Lung microvascular endothelial cell (primary cell): ENCODE data around the gene EYA2. TPM values are rescaled to one million over a fixed set of nuclear protein-coding genes. Genes with fewer than 3 reads are reported as not detected.

ENCODE experiments used
- DNase-seq, 2 donors: peaks; one replicate each; pipeline versions ENCODE4 v3.0.0 to v3.0.0-alpha.2; 2010; ENCODE audit warnings: low read depth in 2 of 2
- total RNA-seq: library from RNA; depleted of rRNA; stranded (reverse); fragments of >200 nt; gene quantifications from 2 replicates; pipeline ENCODE4 v1.2.1, GENCODE V29; 2014

EYA2 gene
- total RNA-seq, 1 donor from 2014 or later: not detected

GRCh38 chr20:46999801-47000465 is 105.3 kb downstream of the EYA2 start:
- no peak for DNase-seq

DNA sequence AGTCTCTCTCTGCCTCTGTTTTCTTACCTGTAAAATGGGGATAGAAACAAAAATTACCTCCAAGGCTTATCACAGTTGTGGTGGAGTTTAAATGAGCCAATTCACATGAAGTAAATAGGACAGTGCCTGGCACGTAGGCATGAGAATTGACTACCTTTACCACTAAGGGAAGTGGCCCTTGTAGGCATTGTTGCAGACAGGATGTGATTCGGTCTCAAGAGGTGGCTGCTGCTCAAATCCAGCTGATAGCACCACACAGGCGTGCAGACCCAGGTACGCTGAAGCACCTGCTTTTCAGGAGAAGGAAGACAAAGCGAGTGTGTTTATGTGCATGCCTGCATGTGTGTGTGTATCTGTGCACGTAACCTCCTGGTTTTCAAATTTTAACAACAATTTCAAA is 108.6 kb downstream of the EYA2 start:
- no peak for DNase-seq

- no peak for DNase-seq
Measured at GRCh38 chr20:47004179-47004578, 109.5 kb downstream of the EYA2 start.

DNA sequence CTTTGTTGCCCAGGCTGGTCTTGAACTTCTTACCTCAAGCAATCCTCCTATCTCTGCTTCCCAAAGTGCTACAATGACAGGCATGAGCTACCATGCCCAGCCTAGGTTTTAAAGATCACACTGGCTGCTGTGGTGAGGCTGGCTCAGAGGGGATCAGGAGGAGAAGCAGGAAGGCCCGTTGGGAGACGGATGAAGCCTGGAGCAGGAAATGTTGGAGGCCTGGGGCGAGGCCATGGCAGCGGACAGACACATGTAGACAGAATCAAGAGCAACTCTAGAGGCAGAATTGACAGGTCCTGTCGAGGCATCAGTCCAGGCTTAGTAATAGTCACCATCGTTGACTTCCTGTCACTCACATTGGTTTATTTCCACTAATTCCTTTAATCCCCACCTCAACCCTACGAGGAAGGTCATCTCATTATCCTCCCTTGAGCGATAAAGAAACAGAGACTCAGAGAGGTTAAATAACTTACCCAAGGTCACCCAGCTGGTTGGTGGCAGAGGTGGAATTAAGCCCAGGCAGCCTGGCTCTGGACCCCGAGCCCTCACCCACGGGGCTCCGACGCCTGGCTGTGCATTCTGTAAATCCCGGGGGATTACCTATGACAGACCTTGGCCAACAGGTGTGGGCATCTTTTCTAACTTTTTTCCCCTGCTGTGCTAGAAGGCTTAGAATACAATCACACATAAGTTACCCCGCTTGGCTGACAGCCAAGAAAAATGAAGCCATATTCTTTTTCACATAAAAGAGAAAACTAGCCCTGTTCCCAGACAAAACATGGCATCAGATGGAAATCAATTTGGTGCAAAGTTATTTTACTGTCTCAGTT is 113.4 kb downstream of the EYA2 start:
- no peak for DNase-seq

DNA sequence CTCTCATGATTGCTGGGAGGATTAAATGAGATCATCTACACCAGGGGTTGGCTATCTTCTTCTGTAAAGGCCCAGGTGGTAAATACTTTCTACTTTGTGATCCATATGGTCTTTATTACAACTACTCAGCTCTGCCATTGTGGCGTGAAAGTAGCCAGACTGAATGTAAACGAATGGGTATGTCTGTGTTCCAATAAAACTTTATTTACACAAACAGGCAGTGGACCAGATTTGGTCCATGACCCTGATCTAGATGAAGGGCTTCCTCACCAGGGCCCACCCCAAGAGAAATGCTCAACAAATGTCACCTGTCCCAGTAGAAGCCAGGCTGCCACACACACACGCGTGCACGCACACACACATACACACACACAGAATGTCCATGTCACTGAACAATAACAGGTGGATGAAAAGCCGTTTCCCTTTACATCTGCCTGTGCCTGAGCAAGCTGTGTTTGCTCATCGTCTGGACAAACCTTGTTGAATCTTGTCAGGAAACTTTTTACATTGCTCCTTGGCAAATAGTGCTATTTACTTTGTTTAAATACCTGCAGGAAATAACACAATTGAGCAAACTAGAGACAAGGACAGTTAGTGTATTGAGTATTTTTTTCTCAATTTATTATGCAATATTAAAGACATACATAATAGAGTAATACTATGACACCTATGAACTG is 114.3 kb downstream of the EYA2 start:
- no peak for DNase-seq

DNA sequence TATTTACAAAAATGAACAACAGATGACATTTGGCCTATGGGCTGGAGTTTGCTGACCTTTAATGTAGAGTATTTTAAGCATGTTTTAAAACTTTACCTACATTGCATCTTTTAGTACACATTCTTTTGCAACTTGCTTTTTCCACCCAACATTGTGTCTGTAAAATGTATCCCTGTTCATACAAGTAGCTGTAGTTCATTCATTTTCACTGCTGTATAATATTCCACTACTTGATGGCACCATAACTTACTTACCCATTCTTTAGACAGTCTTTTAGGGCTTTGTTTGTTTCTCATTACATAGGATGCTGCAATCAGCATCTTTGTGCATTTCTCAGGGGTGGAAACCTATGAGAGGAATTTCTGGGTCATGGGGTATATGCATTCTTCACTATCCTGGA is 115.1 kb downstream of the EYA2 start:
- no peak for DNase-seq

GRCh38 chr20:47011984-47012383 is 117.3 kb downstream of the EYA2 start:
- no peak for DNase-seq

GRCh38 chr20:47013606-47014005 is 119.0 kb downstream of the EYA2 start:
- DNase-seq: no peak

DNA sequence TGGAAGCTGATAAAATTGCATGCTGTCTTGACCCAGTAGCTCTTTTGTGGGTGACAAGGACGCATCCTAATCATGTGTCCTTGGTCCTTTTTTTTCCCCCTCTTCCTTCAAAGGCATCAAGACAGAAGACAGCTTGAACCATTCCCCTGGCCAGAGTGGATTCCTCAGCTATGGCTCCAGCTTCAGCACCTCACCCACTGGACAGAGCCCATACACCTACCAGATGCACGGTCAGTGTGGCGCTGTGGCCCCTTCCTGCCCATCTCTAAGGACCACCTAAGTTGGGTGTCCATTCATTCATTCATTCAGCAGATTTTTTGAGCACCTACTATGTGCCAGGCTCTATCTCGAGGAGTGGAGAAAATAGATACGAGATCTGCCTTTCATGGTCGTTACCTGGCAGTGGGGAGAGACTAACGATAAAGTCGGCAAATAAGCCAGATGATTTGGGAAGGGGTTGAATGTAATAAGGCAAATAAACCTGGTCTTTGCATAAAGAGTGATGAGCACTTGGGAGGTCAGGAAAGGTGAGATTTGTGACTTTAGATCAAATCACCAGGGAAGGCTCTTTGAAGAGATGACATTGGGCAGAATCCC is 121.5 kb downstream of the EYA2 start:
- no peak for DNase-seq

GRCh38 chr20:47018381-47018780 is 123.7 kb downstream of the EYA2 start:
- no peak for DNase-seq

GRCh38 chr20:47019121-47019824 is 124.6 kb downstream of the EYA2 start:
- no peak for DNase-seq

GRCh38 chr20:47020231-47020630 is 125.6 kb downstream of the EYA2 start:
- no peak for DNase-seq

DNA sequence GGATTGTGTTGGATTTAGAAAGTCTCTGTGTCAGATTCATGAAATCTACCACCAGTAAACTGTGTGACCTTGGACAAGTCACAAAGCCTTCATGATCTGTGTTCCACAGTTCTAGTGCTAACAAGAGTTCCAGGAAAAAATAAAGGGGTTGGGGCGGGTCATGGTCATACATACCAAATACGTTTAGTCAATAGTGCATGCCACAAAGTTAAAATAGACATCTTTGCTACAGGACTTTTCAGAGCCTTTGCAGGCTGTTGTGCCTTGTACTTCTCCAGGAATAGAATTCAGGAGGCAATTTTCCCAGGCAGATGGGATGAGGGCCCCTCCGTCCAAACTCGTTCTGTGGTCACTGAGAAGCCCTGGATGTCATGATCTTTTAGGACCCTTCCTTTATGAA is 127.2 kb downstream of the EYA2 start:
- DNase-seq: no peak

DNA sequence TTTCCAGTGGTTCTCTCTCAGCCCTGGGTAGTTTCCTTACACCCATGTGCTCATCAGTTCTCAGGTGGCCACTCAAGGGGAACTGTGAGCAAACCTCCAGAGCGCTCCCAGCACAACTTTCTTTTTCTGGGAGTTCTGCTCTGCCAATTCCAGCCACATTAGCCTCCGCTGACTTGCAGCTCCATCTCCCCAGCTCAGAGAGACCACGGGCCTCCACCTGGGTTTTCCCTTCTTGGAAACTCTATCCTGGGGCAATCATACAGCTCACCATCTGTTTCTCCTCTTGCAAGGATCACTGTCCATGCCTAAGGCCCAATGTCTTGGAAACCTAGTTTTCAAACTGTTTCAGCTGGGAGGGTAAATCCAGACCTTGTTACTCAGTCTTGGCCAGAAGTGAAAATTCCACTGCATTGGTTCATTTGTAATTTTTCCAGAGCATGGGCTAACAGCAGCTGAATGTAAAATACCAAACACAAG is 129.9 kb downstream of the EYA2 start:
- DNase-seq: no peak

GRCh38 chr20:47027042-47027441 is 132.4 kb downstream of the EYA2 start:
- no peak for DNase-seq

GRCh38 chr20:47027456-47027855 is 132.8 kb downstream of the EYA2 start:
- DNase-seq: no peak

DNA sequence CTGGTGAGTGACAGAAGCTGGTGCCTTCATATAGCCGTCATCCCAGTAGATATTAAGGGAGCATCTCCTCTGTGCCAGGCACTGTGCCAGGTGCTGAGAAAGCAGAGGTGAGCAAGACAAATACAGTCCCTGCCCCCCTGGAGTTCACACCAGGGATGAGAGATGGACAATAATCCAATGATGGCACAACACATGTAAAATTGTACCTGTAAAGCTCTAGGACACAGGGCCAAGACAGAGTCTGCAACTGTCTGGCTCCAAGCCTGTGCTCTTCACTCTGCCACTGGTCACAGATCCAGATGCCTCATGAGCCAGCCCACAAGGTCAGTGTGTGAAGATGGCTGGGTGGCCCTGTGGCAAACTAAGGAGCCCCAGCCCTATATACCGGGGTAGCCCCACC is 133.8 kb downstream of the EYA2 start:
- DNase-seq: no peak

GRCh38 chr20:47029845-47030244 is 135.2 kb downstream of the EYA2 start:
- no peak for DNase-seq

DNA sequence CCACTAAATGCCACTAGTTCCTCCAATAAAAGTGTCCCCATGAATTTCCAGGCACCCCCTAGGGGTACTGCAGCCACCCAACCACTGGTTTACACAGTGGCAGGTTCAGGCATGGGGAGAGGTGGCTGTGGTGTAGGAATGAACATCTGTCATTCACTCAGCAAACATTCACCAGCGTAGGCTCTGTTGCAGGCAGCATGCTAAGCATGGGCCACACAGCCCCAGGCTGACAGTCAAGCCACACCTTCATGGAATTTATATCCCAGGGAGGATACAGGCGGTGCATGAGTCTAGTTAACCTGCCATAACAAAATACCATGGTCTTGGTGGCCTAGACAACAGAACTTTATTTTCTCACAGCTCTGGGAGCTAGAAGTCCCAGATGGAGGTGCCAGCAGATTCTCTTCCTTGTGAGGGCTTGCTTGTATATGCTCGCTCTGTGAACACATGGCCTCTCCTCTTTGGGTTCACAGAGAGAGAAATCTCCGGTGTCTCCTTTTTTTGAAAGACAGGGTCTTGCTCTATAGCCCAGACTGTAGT is 135.7 kb downstream of the EYA2 start:
- DNase-seq: no peak

DNA sequence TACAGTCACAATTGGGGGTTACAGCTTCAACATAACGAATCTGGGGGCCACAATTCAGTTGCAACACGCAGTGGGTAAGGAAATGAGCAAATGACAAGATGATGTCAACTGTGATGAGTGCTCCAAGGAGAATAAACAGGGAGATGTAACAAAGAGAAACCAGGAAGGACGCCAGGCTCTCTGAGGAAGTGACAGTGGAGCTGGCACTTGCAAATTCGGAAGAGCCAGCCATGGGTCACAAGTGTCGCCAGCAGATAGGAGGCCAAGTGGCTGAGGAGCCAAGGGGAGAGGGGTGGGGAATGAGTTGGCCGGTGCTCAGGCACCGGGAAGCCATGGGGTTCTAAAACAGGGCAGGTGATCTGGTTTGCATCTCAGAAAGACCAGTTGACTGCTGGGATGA is 136.4 kb downstream of the EYA2 start:
- DNase-seq: no peak

GRCh38 chr20:47031821-47032220 is 137.2 kb downstream of the EYA2 start:
- DNase-seq: no peak
